Esophagus squamous epithelium (tissue), 4 donors: ENCODE data around the gene FBXW4.

Experiments used
- CTCF ChIP-seq, 6 experiments: fragments of 450-650 bp in 4 of 6; fragments of 200-600 bp in 2 of 6; sonication (generic) in 2 of 6; IDR thresholded peaks; one replicate each; pipeline ENCODE4 v1.5.1; 2016 to 2019; ENCODE audit warnings: antibody characterized with exemption in 6 of 6, mild to moderate bottlenecking in 4 of 6, moderate library complexity in 4 of 6
- POLR2A ChIP-seq, 4 donors: fragments of 450-650 bp; IDR thresholded peaks; one replicate each; pipeline ENCODE4 v1.6.1; 2017; ENCODE audit warnings: antibody characterized with exemption in 4 of 4, mild to moderate bottlenecking in 4 of 4, moderate library complexity in 3 of 4

- TF ChIP-seq CTCF (IDR thresholded peaks at IDR 0.05) = no peak
- no peak for TF ChIP-seq POLR2A (IDR thresholded peaks at IDR 0.05)
Observed at GRCh38 chr10:101684782-101685181, 10.2 kb downstream of the FBXW4 start.
